B cell (primary cell): Measurements from ENCODE around the gene TTLL6. TPM values are rescaled to one million over a fixed set of nuclear protein-coding genes. Genes with fewer than 3 reads are reported as not detected.
A peak's percentile ranks its signal among the peaks of the same experiment; 100 is the strongest.

Experiments
- ATAC-seq: fragments of 200-7000 bp; cut with Tn5 transposase; one replicate; pipeline ENCODE4 v1.10.0; 2021; ENCODE audit warnings: low read depth, mild to moderate bottlenecking, moderate number of reproducible peaks, moderate library complexity
- CTCF ChIA-PET: fragments of 350-600 bp; sonication (Branson Sonifier 250); formaldehyde crosslinking; loops from one replicate; lab custom pipeline; 2021; ENCODE audit warnings: antibody characterized with exemption, inconsistent platforms; lab: Charles Lee
- POLR2A ChIA-PET: fragments of 350-600 bp; sonication (Branson Sonifier 250); formaldehyde crosslinking; loops from one replicate; lab custom pipeline; 2021; ENCODE audit warnings: antibody characterized with exemption; lab: Charles Lee
- DNase-seq: peaks from one replicate; pipeline ENCODE4 v3.0.0; 2013
- H2AFZ ChIP-seq: 2 replicates; pipeline ENCODE4 v1.6.1; 2012; ENCODE audit warnings: mild to moderate bottlenecking, low read depth, low read length; ENCODE audit not compliant: insufficient read depth, poor library complexity, severe bottlenecking
- H3K27ac ChIP-seq, 2 donors: 1 replicate in 1 of 2; 2 replicates in 1 of 2; pipeline ENCODE4 v1.5.1; 2012 to 2013; ENCODE audit warnings: low read length in 2 of 2, mild to moderate bottlenecking in 2 of 2, moderate library complexity in 1 of 2
- H3K27me3 ChIP-seq, 4 experiments: fragments of 200-600 bp in 1 of 4; sonication (generic) in 1 of 4; replicated peaks in 1 of 4; 1 replicate in 2 of 4; 2 replicates in 2 of 4; pipeline versions ENCODE4 v1.6.1 to v1.7.0; 2013 to 2016; ENCODE audit warnings: low read length in 3 of 4, mild to moderate bottlenecking in 2 of 4, mixed read lengths in 1 of 4, moderate library complexity in 1 of 4; ENCODE audit not compliant: insufficient read depth in 4 of 4, control insufficient read depth in 3 of 4; ENCODE audit errors: control extremely low read depth in 1 of 4
- H3K36me3 ChIP-seq, 2 experiments: replicated peaks in 1 of 2; 1 replicate in 1 of 2; 2 replicates in 1 of 2; pipeline versions ENCODE4 v1.6.1 to v1.7.1; 2013; ENCODE audit warnings: low read length in 1 of 2; ENCODE audit not compliant: insufficient read depth in 2 of 2, control insufficient read depth in 1 of 2; ENCODE audit errors: control extremely low read depth in 1 of 2, extremely low read depth in 1 of 2
- H3K4me1 ChIP-seq, 2 donors: fragments of 200-600 bp in 1 of 2; sonication (generic) in 1 of 2; 1 replicate in 1 of 2; 2 replicates in 1 of 2; pipeline versions ENCODE4 v1.5.1 to v1.6.1; 2013 to 2017; ENCODE audit warnings: low read length in 2 of 2; ENCODE audit not compliant: control insufficient read depth in 2 of 2, insufficient read depth in 2 of 2
- H3K4me2 ChIP-seq: replicated peaks from 2 replicates; pipeline ENCODE3; 2012; ENCODE audit warnings: mild to moderate bottlenecking, low read depth, low read length; ENCODE audit not compliant: poor library complexity, severe bottlenecking
- H3K4me3 ChIP-seq, 5 experiments: fragments of 200-600 bp in 1 of 5; sonication (generic) in 1 of 5; 1 replicate in 3 of 5; 2 replicates in 2 of 5; pipeline versions ENCODE4 v1.5.1 to v1.7.0; 2011 to 2016; ENCODE audit warnings: low read length in 4 of 5, mild to moderate bottlenecking in 4 of 5, low read depth in 2 of 5, control low read depth in 1 of 5, moderate library complexity in 1 of 5; ENCODE audit not compliant: insufficient read depth in 1 of 5; ENCODE audit errors: control extremely low read depth in 1 of 5, extremely low read depth in 1 of 5
- H3K79me2 ChIP-seq: fragments of 200-600 bp; sonication (generic); one replicate; pipeline ENCODE4 v1.6.0; 2016; ENCODE audit warnings: low read length; ENCODE audit not compliant: control insufficient read depth, insufficient read depth
- H3K9ac ChIP-seq: fragments of 200-600 bp; sonication (generic); 2 replicates; pipeline ENCODE4 v1.6.1; 2017; ENCODE audit warnings: mild to moderate bottlenecking, low read length, moderate library complexity
- H3K9me3 ChIP-seq, 3 donors: one replicate each; pipeline versions ENCODE4 v1.6.1 to v1.7.1; 2013; ENCODE audit warnings: low read length in 2 of 3; ENCODE audit not compliant: control insufficient read depth in 2 of 3, insufficient read depth in 1 of 3; ENCODE audit errors: control extremely low read depth in 1 of 3
- H4K20me1 ChIP-seq: 2 replicates; pipeline ENCODE4 v1.6.0; 2012; ENCODE audit warnings: mild to moderate bottlenecking, low read length; ENCODE audit not compliant: insufficient read depth, control insufficient read depth, poor library complexity, severe bottlenecking
- H3K27ac Mint-ChIP-seq: one replicate; pipeline ENCODE4 v1.8.0; 2021; ENCODE audit warnings: mixed read lengths
- H3K27me3 Mint-ChIP-seq: one replicate; pipeline ENCODE4 v1.8.0; 2021; ENCODE audit warnings: mixed read lengths
- H3K4me1 Mint-ChIP-seq: one replicate; pipeline ENCODE4 v1.8.0; 2021; ENCODE audit warnings: mixed read lengths
- H3K4me3 Mint-ChIP-seq: one replicate; pipeline ENCODE4 v1.8.0; 2021; ENCODE audit warnings: mixed read lengths
- H3K9me3 Mint-ChIP-seq: one replicate; pipeline ENCODE4 v1.8.0; 2022; ENCODE audit warnings: mixed read lengths; ENCODE audit not compliant: insufficient read depth
- CTCF ChIP-seq: fragments of 200-600 bp; IDR thresholded peaks from one replicate; pipeline ENCODE4 v1.8.0; 2022; ENCODE audit warnings: antibody characterized with exemption, mild to moderate bottlenecking
- EZH2 ChIP-seq: IDR thresholded peaks from 2 replicates; pipeline ENCODE4 v1.6.1; 2012; ENCODE audit warnings: borderline replicate concordance, low read depth, mild to moderate bottlenecking, moderate library complexity, low read length; ENCODE audit not compliant: insufficient read depth, poor library complexity, severe bottlenecking
- WGBS: methylation state at CpG from one replicate; pipeline ENCODE4 v1.1.5; 2013; ENCODE audit warnings: missing lambda C conversion rate; ENCODE audit not compliant: insufficient coverage; 5-methylcytosine and 5-hydroxymethylcytosine counted together
- intact Hi-C: fragments of 100-400 bp; cut with micrococcal nuclease; formaldehyde crosslinking; loops from one replicate; pipeline ENCODE4 v1.10.0; 2022
- polyA plus RNA-seq: library from polyadenylated mRNA; depleted of rRNA; stranded (reverse); fragments of >200 nt; gene quantifications from 2 replicates; pipeline ENCODE4 v1.2.3, GENCODE V29; 2012
- total RNA-seq, 2 donors: library from RNA; stranded (reverse); fragments of 120-200 nt in 1 of 2; gene quantifications; 1 replicate in 1 of 2; 2 replicates in 1 of 2; pipeline versions ENCODE4 v1.2.3 to v1.2.4, GENCODE V29; 2013 to 2022

Gene TTLL6
- total and polyA plus RNA-seq, 2 donors (not counting 1 experiment from before 2014, with no cell fraction given) = not detected

- peaks cover 18% of the 10 kb centered on the region for H3K4me1 Mint-ChIP-seq
- WGBS = 10% methylated on average over 11 of the region's 13 CpGs
- H3K4me2 ChIP-seq = no peak overlapping the region
- CTCF ChIA-PET = interaction anchor here (0.7 to 1.8 kb wide), 6 partner anchors 17 to 136 kb away, joined by 3 to 5 read pairs (median 3); no protein-coding TSS in a partner anchor
- peaks cover 0 to 98% (median 84%) of the 10 kb centered on the region in 4 experiments for H3K27me3 ChIP-seq
- H3K4me3 Mint-ChIP-seq = no peak overlapping the region
- peaks cover 15 to 60% of the 10 kb centered on the region in 2 donors for H3K4me1 ChIP-seq
- H2AFZ ChIP-seq = no peak overlapping the region
- ATAC-seq (no peak), DNase-seq (no peak)
- H3K9me3 ChIP-seq = peaks cover 0 to 54% (median 6%) of the 10 kb centered on the region in 3 donors
- no peak overlapping the region for H3K4me3 ChIP-seq
- H3K79me2 ChIP-seq = no peaks in the 10 kb centered on the region
- H3K27me3 Mint-ChIP-seq = peaks cover 77% of the 10 kb centered on the region
- no peaks in the 10 kb centered on the region for H4K20me1 ChIP-seq
- POLR2A ChIA-PET = no interaction called here
- no peak overlapping the region for H3K27ac Mint-ChIP-seq
- TF ChIP-seq EZH2 = peak; percentile 46
- TF ChIP-seq CTCF = no peak
- no peak overlapping the region for H3K9ac ChIP-seq
- no peaks in the 10 kb centered on the region for H3K36me3 ChIP-seq
- H3K27ac ChIP-seq = no peak overlapping the region
- intact Hi-C loops = no loop called here
- no peaks in the 10 kb centered on the region for H3K9me3 Mint-ChIP-seq
These were observed 65.2 kb downstream of the TTLL6 start for GRCh38 chr17:48751733-48752398.

- Histone ChIP-seq H3K9me3 (peaks cover 0 to 54% (median 6%) of the 10 kb centered on the region in 3 donors), H3K79me2 (no peaks in the 10 kb centered on the region), H3K4me3 (no peak overlapping the region), H3K36me3 (no peaks in the 10 kb centered on the region), H3K4me2 (no peak overlapping the region), H4K20me1 (no peaks in the 10 kb centered on the region), H3K4me1 (peaks cover 18 to 67% of the 10 kb centered on the region in 2 donors), H3K27me3 (peaks cover 0 to 100% (median 88%) of the 10 kb centered on the region in 4 experiments), H3K27ac (no peak overlapping the region), H2AFZ (no peak overlapping the region), H3K9ac (no peak overlapping the region)
- Mint-ChIP-seq H3K27ac (no peak overlapping the region), H3K27me3 (peaks cover 79% of the 10 kb centered on the region), H3K4me1 (peaks cover 21% of the 10 kb centered on the region), H3K4me3 (no peak overlapping the region), H3K9me3 (no peaks in the 10 kb centered on the region)
- ChIA-PET POLR2A (no interaction called here), CTCF (interaction anchor here (0.7 to 1.8 kb wide), 5 partner anchors 16 to 128 kb away, joined by 3 to 5 read pairs (median 3); partner anchors contain the start of gene PRAC2)
- WGBS = 11% methylated on average over 3 of the region's 3 CpGs
- DNase-seq (peak; percentile 24), ATAC-seq (no peak)
- TF ChIP-seq EZH2 = no peak
- no peak for TF ChIP-seq CTCF
- intact Hi-C loops = no loop called here
These were observed 65.9 kb downstream of the TTLL6 start for GRCh38 chr17:48751172-48751571.
